ENCODE measurements around the gene ALDH3B1.

Gene ALDH3B1

DNA sequence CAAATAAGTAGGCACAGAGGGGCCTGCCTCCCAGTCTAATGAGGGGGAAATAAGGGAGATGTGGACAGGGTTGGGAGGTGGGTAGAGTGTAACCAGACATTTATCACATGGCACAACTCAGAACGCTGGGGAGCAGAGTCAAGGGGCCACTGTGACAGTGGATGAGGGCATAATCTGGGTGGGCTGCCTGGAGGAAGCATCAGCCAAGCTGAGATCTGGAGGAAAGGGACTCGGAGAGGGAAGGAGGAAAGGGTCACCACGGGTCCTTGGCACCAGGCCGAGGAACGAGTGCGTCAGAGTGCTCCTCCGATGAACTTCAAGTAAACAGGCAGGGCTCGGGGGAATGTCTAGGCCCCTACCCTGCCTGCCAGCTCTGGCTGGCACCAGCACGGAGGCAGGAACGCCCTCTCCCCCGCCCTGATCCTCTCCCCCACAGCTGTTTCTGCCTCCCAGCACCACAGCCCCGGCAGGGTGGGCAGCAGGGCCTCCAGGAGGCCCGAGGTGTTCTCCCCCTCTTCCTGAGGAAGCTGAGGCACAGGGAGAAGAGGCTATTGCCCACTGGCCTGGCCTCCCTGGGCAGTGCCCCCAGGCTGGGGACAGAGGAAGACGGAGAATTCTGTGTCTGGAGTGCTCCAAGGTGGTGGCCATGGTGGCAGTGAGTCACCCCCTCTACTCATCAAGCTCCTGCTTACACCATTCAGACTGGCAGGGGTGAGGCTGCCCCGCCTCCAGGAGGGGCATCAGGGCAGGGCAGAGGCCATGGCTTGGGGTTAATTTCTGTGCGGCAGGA is 4.2 kb downstream of the ALDH3B1 start:
- DNase-seq, result no peak

DNA sequence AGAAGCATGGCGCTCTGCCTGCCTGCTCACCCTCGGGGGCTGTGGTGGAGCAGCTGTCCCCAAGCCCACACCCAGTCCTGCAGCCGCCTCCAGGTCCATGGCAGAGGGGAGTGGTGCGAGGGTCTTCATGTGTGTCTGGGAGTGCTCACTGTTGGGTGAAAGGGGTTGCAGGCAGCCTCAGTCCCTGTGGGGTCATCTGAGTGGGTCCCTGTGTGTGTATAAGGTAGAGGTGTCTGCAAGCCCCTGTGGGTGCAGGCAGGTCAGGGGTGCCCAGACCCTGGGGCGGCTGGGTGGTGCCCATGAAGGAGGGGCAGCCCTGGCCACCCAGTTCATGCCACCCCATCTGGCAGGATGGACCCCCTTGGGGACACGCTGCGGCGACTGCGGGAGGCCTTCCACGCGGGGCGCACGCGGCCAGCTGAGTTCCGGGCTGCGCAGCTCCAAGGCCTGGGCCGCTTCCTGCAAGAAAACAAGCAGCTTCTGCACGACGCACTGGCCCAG is 4.9 kb downstream of the ALDH3B1 start:
- no peak for DNase-seq

DNA sequence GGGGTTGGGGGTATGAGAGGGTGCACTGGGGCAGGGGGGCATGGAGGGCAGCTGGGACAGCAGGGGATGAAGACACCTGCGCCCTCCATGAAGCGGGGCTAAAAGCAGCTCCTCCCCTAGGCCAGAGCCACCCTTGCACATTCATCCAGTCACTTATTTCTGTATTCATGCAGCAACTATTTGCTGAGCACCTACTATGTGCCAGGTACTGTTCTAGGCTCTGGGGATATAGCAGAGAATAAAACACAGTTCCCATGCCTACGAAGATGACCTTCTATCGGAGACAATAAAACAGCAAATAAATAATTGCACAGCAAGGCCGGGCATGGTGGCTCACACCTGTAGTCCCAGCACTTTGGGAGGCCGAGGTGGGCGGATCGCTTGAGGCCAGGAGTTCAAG is 5.3 kb downstream of the ALDH3B1 start:
- no peak for DNase-seq

DNA sequence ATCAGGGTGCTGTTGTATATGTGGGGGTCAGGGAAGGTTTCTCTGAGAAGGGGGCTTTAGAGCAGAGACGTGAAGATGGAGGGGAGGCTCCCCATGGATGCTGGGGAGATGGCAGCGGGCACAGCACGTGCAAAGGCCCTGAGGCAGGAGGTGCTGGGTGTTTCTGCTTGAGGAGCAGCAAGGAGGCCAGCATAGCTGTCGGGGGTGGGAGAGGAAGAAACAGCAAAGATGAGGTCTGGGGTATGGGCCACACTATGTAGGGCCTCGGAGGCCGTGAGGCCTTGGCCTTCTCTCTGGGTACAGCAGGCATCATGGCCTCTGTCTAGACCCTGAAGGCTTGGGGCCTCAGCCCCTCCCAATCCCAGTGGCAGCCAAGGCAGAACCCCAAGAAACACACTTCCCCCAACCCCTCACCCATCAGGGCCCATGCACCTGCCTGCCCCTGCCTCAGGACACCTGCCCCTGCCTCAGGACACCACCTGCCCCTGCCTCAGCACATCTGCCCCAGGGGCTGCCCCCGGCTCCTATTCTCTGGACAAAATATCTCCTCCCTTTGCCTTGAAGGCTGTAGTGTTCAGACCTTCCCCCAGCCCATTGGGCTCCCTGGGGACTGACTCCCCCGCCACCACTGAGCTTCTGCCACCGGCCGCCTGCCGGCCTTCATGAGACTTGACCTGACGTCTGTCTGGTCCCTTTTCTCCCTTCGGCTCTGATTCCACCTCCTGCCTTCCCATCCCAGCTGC is 6.2 kb downstream of the ALDH3B1 start:
- DNase-seq, result no peak

DNA sequence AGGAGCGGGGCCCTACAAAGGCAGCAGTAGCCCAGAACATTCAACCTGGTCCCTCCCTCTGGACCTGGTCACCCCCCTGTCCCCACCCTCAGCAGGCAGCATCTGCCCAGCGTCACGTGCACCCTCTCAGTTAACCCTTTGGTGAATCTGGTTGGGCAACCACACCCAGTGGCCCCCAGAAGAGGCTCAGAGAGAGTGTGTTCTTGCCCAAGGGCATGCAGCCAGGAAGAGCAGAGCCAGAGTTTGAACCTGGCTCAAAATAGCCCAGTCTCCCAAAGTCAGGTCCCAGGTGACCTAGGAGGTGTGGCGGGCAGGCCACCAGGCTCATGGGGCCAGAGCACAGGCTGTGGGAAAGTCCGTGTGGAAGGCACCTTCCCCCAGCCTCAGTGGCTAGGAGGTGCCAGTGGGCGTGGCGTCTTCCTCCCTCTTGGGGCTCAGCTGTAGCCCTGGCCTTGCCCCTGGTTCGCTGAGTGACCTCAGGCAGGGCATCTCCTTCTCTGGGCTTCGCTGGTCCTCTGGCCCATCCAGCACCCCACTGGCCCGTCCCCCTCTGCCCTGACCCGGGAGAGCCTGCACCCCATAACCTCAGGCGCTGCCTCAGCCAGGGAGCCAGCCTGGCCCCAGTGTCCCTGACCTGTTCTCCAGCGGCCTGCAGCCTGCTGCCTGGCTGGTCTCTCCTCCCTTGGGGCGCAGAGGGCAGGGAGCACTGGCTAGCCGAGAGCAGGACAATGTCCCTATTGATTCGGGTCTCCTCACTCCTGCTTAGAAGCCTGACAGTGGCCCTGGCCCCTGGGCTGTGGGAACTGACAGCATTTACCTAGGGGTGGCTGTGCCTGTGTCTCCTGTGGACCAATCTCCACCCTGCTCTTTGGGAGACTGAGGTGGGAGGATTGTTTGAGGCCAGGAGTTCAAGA is 7.0 kb downstream of the ALDH3B1 start:
- DNase-seq, result no peak

DNA sequence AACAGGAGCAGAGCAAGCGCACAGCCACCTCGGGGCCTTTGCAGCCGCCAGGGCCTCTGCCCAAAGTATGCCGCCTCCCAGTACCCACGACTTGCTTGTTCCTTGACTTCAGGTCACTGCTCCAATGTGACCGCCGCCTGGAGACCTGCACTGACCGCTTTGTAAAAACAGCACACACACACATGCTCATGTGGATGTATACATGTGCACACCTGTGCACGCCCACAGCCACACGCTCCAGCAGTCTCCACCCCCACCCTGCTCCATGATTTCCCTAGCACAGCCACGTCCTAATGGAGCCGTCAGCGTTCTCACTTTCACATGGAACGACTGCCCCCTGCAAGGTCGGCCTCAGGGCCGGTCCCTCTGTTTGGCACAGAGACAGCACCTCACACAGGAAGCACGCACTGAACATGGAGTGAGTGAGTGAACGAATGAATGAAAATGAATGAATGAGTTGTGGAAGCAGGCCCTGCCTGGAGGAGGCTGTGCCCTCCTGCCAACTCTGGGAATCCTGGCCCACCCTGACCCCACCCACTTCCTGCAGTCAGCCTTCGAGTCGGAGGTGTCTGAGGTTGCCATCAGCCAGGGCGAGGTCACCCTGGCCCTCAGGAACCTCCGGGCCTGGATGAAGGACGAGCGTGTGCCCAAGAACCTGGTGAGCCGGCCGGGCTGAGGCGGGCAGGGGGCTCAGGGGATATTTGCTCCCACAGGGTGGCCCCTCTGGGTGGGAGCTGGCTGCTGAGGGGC is 8.0 kb downstream of the ALDH3B1 start:
- DNase-seq, result no peak

DNA sequence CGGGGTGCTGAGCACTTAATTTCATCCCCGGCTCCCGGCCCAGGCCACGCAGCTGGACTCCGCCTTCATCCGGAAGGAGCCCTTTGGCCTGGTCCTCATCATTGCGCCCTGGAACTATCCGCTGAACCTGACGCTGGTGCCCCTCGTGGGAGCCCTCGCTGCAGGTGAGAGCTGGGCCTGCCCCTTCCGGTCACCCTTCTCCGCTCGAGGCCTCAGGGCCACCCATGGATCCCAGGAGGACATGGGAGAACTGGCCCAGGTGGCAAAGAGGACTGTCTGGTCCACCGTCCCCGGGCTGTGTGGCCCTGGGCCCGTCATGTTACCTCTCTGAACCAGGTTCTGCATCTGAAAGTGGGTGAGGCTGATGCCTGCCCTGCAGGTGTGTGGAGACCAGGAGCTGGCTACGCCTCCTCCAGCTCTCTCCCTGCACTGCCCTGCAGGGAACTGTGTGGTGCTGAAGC is 8.6 kb downstream of the ALDH3B1 start:
- DNase-seq, result no peak

DNA sequence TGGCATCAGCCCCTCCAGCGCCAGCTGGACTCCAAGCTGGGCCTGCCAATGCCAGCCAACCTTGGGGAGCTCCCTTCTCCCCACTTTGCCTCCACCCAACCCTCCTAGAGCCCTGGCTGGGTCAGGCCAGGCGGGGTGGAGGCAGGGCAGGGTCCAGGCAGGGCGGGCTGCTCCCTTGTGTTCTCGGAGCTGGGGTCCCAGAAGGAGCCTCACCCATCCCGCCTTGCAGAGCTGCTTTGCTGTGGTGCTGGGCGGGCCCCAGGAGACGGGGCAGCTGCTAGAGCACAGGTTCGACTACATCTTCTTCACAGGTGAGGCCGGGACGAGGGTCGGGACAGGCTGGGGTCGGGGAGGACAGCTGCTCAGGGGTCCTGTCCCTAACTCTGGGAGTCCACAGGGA is 9.4 kb downstream of the ALDH3B1 start:
- no peak for DNase-seq

DNA sequence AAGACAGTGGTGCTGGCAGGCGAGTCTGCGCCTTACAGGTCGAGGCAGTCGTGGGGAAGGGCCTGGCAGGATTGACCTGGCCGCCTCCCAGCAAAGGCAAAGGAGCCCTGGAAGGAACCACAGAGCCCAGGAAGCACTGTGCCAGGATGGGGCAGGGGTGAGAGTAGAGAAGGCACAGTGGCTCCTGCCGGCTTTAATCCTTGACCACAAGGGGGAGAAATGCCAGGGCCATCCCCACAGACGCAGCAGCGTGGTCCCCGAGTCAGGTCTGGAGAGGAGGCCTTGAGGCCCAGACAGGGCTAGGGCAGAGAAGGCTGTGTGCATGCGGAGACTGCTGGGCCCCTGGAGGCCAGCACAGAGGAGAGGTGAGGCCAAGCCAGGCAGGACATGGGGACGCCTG is 10.4 kb downstream of the ALDH3B1 start:
- DNase-seq, result no peak

DNA sequence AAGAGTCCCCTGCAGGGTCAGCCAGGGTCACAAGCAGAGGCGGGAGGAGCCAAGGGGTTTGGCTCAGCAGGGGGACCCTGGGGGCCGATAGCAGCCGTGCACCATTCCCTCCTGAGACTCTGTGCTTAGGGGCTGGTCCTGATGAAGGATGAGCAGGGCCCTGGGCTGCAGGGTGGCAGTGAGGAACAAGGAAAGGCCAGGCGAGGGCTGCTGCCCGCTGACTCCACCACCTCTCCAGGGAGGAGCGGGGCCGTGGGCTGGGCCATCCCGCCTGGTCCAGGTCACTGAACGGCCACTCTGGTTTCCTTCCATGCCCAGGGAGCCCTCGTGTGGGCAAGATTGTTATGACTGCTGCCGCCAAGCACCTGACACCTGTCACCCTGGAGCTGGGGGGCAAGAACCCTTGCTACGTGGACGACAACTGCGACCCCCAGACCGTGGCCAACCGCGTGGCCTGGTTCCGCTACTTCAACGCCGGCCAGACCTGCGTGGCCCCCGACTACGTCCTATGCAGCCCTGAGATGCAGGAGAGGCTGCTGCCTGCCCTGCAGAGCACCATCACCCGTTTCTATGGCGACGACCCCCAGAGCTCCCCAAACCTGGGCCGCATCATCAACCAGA is 11.2 kb downstream of the ALDH3B1 start:
- no peak for DNase-seq

DNA sequence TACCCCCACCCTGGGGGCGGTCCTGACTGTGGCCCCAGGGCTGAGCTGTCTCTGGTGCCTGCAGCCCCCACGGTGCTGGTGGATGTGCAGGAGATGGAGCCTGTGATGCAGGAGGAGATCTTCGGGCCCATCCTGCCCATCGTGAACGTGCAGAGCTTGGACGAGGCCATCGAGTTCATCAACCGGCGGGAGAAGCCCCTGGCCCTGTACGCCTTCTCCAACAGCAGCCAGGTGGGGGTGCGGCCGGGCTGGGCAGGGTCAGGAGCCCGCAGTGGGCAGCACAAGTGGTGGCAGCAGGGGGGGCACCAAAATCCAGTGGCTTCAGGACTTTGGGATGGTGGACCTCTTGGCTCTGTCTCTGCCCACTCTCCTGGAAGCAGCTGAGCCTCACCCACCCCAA is 12.4 kb downstream of the ALDH3B1 start:
- no peak for DNase-seq

DNA sequence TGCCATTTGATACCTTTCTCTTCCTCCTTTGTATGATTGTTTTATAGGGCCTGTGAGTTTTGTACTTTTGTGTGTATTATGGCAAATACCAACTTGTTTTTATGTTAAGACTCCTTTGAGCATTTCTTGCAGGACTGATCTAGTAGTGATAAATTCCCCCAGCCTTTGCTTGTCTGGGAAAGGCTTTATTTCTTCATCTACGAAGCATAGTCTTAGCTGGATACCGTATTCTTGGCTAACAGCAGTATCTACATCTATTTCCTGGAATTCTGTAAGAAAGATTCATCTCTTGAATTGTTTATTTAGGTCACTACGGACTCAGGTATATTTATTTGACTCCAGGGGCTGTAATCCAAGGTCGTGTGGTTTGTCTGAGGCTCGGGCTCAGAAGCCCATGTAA is 14.4 kb downstream of the ALDH3B1 start:
- no peak for DNase-seq

DNA sequence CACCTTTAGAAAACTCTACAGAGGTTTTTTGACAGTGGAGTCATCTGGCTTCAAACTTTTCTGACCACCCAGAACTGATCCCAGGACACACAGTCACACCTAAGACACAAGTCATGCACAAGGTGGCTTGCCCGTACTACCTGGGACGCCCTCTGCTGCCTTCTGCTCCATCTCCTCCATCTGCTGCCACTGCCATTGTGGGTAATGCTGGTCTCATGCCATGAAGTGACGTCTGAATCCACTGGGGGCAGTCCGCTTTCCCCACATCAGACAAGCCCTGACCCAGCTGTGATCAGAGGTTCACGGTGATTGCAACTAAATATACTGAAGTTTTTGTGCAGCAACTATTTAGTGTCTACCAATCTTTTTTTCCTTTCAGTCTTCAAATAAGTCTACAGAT is 14.9 kb downstream of the ALDH3B1 start:
- no peak for DNase-seq

DNA sequence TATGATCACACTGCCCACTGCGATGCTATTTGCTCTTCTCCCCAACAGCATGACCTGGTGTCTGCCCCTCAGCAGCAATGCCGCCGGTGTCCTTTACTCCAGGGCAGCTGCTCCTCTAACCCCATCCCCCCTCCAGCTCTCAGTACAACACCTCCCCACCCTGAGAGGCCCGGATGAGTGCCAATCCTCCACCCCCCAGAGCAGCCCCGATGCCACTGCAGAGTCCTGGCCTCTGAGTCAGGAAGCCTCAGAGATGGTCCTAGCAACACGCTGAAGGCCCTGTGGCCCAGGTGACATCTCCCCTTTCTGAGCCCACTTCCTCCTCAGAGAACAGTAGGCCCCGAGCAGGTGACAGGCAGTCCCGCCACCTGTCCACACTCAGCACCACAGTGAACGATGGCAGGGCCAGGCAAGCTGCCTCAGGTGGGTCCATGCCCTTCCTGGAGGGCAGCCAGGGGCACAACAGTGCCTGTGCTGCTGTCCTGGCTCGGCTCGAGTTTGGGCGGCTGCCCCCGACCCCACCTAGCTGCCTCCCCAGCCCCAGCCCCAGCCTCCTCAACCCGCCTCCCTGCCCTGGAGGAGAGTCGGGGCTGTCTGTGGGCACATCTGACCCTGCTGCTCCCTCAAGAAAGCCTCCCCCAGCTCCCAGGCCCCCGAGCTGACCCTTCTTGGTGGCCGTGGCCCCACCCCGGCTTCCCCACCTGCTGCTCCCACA is 16.4 kb downstream of the ALDH3B1 start:
- no peak for DNase-seq

DNA sequence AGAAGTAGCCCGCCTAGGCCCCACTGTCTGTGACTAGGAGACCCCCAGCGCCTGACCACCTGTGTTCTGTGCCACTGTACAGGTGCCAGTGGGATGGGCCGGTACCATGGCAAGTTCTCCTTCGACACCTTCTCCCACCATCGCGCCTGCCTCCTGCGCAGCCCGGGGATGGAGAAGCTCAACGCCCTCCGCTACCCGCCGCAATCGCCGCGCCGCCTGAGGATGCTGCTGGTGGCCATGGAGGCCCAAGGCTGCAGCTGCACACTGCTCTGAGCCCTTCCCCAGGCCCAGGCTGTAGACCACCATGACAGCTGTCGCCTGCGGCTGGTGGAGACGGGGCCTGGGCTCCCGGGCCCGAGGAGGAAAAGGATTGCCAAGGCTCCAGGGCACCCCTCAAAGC is 17.5 kb downstream of the ALDH3B1 start:
- DNase-seq, result no peak

DNA sequence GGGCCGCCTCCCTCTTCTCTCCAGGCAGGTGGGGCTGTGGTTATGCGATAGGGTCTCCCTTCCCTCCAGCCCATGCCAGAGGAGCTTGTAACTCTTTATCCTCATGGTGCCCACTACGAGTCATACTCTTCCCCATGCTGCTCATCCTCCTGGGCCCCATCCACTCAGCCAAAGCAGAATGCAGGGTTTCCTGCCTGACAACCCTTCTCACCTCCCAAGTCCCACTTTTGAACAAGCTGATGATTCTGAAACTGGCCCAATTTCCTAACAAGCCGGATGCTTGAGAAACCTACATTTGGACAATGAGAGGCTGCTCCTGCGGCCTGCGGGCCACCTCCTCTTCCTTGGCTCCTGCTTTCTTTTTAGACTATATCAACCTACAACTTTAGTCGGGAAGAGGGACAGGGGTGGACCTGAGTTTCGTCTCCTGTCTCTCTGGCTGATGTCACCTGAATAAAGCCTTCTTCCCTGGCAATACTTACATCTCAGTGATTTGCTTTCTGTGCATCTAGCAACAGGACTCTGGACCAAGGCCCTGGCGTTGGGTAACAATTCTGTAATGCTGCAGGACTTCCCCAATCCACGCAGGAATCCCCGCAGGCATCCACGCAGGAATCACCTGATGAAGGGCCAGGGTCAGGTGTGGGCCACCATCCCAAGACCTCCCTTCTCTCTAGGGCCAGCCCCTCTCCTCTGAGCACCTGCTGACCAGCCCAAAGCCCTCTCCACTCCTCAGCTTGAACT is 18.8 kb downstream of the ALDH3B1 start:
- no peak for DNase-seq

DNA sequence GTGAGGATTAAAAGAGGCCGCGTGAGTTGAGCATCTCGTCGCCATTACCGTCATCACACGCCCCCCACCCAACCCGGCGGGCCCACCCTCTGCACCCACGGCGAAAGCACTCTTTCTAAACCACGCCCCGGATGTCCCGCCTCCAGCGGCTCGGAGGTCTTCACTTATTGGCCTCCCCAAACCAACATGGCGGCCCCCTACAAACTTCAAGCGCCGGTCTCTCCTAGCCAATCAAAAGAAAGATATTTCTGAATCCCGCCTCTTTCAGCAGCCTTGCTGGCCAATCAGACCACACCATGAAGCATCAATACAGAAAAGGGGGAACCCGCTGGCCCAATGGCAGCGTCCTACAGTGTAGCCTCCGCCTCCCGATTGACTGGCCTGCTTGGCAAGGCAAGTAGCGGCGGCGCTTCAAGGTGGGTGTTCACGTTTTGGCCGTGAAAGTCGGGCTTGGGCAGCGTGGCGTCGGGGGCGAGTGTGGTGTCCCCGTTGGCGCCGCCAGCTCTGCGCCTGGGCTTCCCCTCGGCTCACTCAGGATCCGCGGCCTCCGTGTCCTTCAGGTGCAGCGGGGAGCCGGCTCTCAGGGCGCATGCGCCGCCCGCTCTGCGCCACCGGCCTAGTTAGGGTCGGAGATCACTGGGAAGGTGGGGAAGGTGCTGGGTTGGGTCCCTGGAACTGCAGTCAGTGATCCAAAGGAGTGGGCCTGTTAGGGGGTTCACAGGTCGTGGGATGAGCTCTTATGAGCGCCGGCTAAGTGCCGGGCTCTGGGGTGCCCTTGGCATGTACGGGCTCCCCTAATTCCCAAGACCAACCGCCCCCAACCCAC is 20.4 kb downstream of the ALDH3B1 start, which contains the start of gene NDUFS8:
Gene NDUFS8 (plus strand): TSS at position 364 of the 826 bp plus-strand sequence. CDS start 1,471 bp downstream, outside the sequence.
- peak; percentile 96 to 98 for DNase-seq

DNA sequence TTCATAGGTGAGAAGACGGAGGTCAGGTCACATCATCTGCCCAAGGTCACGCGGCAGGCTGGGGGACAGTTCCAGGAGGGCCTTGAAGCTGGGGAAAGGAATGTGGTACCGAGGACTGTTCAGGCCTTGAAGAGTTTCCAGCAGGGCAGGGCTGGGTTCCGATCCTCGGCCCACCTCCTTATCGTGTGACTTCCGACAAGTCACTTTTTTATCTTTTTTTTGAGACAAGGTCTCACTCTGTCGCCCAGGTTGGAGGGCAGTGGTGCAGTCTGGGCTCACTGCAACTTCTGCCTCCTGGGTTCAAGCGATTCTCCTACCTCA is 21.0 kb downstream of the ALDH3B1 start:
- DNase-seq, result no peak

DNA sequence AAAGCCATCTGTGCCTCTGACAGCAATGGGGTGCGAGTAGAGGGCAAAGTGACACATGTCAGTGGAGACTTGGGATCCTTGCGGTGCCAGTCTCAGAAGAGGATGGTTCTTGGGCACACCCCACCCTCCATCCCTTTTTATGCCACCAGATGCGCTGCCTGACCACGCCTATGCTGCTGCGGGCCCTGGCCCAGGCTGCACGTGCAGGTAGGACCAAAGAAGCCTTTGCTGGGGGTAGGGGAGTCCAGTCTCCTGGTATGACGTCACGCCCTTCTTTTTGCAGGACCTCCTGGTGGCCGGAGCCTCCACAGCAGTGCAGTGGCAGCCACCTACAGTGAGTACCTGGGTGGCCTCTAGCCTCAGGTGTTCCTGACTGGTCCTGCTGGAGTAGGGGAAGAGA is 21.9 kb downstream of the ALDH3B1 start:
- no peak for DNase-seq
